Measurements from ENCODE around the gene PRDM16.

PRDM16 gene

GRCh38 chr1:3366126-3367051 is 297.4 kb downstream of the PRDM16 start:
- no peak for TF ChIP-seq CTCF (IDR thresholded peaks at IDR 0.05; ENCODE audit: borderline replicate concordance, control extremely low read depth, extremely low read depth, insufficient read depth, missing control alignments)
- DNase-seq (ENCODE audit: low spot score): no peak
- in situ Hi-C loops (cut with MboI; ENCODE audit: low sequenced_read_pairs, unreplicated experiment): no loop called here

GRCh38 chr1:3367376-3367775 is 298.4 kb downstream of the PRDM16 start:
- in situ Hi-C loops (cut with MboI; ENCODE audit: low sequenced_read_pairs, unreplicated experiment): no loop called here
- TF ChIP-seq CTCF (IDR thresholded peaks at IDR 0.05; ENCODE audit: borderline replicate concordance, control extremely low read depth, extremely low read depth, insufficient read depth, missing control alignments): no peak
- no peak for DNase-seq (ENCODE audit: low spot score)

GRCh38 chr1:3368059-3368458 is 299.1 kb downstream of the PRDM16 start:
- in situ Hi-C loops (cut with MboI; ENCODE audit: low sequenced_read_pairs, unreplicated experiment): no loop called here
- no peak for DNase-seq (ENCODE audit: low spot score)
- TF ChIP-seq CTCF (IDR thresholded peaks at IDR 0.05; ENCODE audit: borderline replicate concordance, control extremely low read depth, extremely low read depth, insufficient read depth, missing control alignments): no peak

GRCh38 chr1:3368711-3369445 is 299.9 kb downstream of the PRDM16 start:
- no peak for DNase-seq (ENCODE audit: low spot score)
- in situ Hi-C loops (cut with MboI; ENCODE audit: low sequenced_read_pairs, unreplicated experiment): no loop called here
- TF ChIP-seq CTCF (IDR thresholded peaks at IDR 0.05; ENCODE audit: borderline replicate concordance, control extremely low read depth, extremely low read depth, insufficient read depth, missing control alignments): no peak

- in situ Hi-C loops (cut with MboI; ENCODE audit: low sequenced_read_pairs, unreplicated experiment): no loop called here
- DNase-seq (ENCODE audit: low spot score): no peak
- TF ChIP-seq CTCF (IDR thresholded peaks at IDR 0.05; ENCODE audit: borderline replicate concordance, control extremely low read depth, extremely low read depth, insufficient read depth, missing control alignments): no peak
Measured at GRCh38 chr1:3369446-3370076, 300.6 kb downstream of the PRDM16 start.
